GM20000 (cell line): ENCODE measurements around the gene AKAP17A.
A peak's percentile ranks its signal among the peaks of the same experiment; 100 is the strongest.

Experiments
- DNase-seq: peaks from one replicate; pipeline ENCODE4 v3.0.0; 2012; ENCODE audit warnings: low spot score
- TF ChIP-seq, protein P1 (sequence below): IDR thresholded peaks from 2 replicates; pipeline ENCODE4 v1.5.1; 2012; ENCODE audit warnings: mild to moderate bottlenecking, control low read depth; ENCODE audit errors: extremely low read depth, missing control alignments

The AKAP17A gene

DNA sequence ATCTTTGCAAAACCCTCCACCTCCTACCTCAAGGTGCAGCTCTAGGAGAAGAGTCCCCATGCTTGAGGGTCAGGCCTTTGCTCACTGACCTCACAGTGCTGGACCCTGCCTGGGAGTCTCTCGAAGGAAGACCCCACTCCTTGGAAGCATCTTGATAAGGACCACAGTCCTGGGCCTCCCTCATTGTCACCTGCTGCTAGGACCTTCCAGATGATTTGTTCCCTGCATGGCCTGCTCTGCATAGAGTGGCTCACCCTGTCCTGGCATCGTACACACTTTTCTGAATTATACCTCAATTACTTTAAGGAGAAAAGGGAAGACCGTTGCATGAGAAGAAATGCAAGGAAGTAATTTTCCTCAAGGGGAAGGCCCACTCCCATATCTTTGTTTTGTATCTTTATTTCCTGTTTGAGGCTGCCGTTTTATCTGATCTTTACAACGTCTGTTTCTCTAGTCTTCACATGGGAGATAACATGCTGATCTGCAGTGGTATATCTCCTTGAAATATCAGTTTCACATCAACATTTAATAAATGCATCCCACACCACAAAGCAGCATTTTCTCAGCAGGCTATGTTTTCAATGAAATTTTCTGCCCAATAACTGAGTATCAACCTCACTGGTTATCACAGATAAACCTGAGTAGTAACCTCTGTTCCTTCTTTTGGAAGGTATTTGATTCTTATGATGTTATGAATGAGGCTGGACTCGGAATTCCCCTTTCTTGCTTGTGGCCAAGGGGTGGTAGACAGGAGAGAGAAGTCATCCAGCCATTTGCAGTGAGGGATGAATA is 15.0 kb upstream of the AKAP17A start:
- DNase-seq = no peak
- TF ChIP-seq, protein P1, sequence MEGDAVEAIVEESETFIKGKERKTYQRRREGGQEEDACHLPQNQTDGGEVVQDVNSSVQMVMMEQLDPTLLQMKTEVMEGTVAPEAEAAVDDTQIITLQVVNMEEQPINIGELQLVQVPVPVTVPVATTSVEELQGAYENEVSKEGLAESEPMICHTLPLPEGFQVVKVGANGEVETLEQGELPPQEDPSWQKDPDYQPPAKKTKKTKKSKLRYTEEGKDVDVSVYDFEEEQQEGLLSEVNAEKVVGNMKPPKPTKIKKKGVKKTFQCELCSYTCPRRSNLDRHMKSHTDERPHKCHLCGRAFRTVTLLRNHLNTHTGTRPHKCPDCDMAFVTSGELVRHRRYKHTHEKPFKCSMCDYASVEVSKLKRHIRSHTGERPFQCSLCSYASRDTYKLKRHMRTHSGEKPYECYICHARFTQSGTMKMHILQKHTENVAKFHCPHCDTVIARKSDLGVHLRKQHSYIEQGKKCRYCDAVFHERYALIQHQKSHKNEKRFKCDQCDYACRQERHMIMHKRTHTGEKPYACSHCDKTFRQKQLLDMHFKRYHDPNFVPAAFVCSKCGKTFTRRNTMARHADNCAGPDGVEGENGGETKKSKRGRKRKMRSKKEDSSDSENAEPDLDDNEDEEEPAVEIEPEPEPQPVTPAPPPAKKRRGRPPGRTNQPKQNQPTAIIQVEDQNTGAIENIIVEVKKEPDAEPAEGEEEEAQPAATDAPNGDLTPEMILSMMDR = no peak

DNA sequence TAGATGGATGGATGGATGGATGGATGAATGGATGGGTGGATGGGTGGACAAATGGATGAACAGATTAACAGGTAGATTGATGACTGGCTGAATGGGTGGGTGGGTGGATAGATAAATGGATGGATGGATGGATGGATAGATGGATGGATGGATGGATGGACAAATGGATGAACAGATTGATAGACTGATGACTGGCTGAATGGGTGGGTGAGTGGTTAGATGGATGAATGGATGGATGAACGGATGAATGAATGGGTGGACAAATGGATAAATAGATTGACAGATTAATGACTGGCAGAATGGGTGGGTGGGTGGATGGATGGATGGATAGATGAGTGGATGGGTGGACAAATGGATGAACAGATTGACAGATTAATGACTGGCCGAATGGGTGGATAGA is 13.6 kb upstream of the AKAP17A start:
- TF ChIP-seq, protein P1 = no peak
- DNase-seq = no peak

- TF ChIP-seq, protein P1 = no peak
- no peak for DNase-seq
Observed at GRCh38 chrX:1578511-1579173, 12.8 kb upstream of the AKAP17A start.

DNA sequence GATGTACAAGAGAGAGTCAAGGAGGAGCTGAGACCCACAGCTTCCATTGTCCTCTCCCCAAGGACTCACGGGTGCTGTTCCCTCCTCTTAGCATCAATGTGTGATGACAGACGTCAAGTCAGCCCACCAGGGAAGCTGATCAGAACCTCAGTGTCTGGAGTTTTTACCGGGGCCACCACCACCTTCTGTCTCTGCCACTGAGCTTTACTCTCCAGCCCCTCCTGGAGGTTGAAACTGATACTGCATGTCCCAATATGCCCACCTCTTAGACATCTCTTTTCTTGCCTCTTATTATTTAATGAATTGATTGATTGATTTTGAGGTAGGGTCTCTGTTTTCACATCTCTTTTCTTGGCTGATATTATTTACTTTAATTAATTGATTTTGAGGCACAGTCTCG is 10.3 kb upstream of the AKAP17A start:
- peak; percentile 63 for DNase-seq
- TF ChIP-seq, protein P1 = peak; percentile 37

DNA sequence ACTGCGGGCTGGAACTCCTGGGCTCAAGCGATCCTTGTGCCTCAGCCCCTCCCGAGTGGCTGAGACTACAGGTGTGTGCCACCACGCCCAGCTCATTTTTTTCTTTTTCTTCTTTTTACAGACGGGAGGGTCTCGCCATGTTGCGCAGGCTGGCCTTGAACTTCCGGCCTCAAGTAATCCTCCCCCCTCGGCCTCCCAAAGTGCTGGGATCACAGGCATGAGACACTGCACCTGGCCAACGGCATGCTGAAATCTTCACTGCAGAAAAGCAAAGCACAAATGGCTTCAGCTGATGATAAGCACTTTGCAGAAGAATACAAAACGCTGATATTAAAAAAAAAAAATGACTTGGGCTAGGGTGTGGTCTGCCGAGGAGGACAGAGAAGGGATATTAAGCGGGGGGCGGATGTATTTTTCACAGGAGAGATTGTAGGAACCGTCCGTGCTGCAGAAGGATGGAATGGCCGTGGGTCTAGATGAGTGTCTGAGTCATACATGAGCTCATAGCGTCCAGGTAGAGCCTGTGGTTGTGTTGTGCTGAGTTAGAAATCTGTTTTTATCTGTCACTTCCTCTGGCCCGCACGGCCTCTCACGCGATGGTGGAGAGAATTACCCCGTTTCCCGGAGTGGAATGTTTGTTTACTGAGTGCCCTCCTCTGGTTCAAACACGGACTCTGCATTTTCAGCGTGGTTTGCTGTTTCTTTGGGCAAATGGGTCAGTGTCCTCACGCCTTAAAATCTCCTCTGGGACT is 8.5 kb upstream of the AKAP17A start:
- TF ChIP-seq, protein P1 = no peak
- peak; percentile 76 for DNase-seq

GRCh38 chrX:1584237-1585011 is 7.0 kb upstream of the AKAP17A start:
- TF ChIP-seq, protein P1 = no peak

More at GRCh38 chrX:1584237-1585011, 7.0 kb upstream of the AKAP17A start:
- no peak for DNase-seq
